Vagina (tissue), 2 donors: Measurements from ENCODE around the gene ITPK1.

Source experiments
- POLR2AphosphoS5 ChIP-seq, 2 donors: sonication (generic); formaldehyde crosslinking; IDR thresholded peaks; one replicate each; pipeline ENCODE4 v1.9.0; 2017; ENCODE audit warnings: antibody characterized with exemption in 2 of 2, mild to moderate bottlenecking in 2 of 2, low read depth in 1 of 2; ENCODE audit not compliant: insufficient read depth in 1 of 2
- TF ChIP-seq, protein P1 (sequence below), 3 experiments: fragments of 450-650 bp in 2 of 3; fragments of 200-600 bp in 1 of 3; sonication (generic) in 1 of 3; IDR thresholded peaks; one replicate each; pipeline ENCODE4 v1.5.1; 2017 to 2019; ENCODE audit warnings: antibody characterized with exemption in 3 of 3, mild to moderate bottlenecking in 2 of 3, moderate library complexity in 2 of 3

DNA sequence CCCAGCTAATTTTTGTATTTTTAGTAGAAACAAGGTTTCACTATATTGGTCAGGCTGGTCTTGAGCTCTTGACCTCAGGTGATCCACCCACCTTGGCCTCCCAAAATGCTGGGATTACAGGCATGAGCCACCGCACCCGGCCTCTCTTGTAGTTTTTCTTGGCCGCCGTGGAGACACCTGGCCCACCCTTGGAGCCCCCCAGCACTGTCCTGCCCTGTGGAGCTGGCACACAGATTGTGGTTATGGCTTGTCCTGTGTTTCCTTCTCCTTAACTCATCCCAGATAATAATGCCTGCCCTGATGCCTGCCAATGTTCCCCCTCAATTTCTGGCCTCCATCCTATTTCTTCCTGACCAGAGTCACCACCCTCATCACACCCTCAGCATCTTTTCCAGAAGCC lies 134.9 kb downstream of the ITPK1 start:
- TF ChIP-seq, protein P1, sequence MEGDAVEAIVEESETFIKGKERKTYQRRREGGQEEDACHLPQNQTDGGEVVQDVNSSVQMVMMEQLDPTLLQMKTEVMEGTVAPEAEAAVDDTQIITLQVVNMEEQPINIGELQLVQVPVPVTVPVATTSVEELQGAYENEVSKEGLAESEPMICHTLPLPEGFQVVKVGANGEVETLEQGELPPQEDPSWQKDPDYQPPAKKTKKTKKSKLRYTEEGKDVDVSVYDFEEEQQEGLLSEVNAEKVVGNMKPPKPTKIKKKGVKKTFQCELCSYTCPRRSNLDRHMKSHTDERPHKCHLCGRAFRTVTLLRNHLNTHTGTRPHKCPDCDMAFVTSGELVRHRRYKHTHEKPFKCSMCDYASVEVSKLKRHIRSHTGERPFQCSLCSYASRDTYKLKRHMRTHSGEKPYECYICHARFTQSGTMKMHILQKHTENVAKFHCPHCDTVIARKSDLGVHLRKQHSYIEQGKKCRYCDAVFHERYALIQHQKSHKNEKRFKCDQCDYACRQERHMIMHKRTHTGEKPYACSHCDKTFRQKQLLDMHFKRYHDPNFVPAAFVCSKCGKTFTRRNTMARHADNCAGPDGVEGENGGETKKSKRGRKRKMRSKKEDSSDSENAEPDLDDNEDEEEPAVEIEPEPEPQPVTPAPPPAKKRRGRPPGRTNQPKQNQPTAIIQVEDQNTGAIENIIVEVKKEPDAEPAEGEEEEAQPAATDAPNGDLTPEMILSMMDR (IDR thresholded peaks at IDR 0.05) = no peak
- TF ChIP-seq POLR2AphosphoS5 (IDR thresholded peaks at IDR 0.05; ENCODE audit: insufficient read depth in 1 of 2, low read depth in 1 of 2) = no peak
